ENCODE measurements around the gene GBE1. TPM values are rescaled to one million over a fixed set of nuclear protein-coding genes. Genes with fewer than 3 reads are reported as not detected.

GBE1 gene
- polyA plus RNA-seq, 1 of the 3 experiments (the other 2 are of a cell fraction), result 14.2 TPM

DNA sequence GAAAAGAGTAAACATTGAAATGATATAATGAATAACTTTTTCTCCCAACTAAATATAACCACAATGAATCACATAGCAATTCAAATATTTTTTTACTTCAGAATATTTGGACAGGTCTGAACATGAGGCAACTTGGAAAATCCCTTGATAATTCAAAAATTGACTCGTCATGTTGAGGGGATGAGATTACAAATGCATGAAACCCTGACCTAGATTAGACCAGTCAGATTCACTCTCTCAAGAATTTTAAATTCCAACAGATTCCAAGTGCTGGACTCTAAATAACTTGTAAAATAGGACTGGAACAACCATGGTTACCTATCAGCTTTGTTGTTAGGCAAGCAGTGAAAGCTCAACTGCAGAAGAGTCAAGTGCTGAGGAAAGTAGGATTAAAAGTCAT is 317.5 kb downstream of the GBE1 start:
- no peaks in the 10 kb centered on the region for H3K36me3 ChIP-seq (replicated peaks in 1 of 2; ENCODE audit: control insufficient read depth in 1 of 2, insufficient read depth in 2 of 2, low read length in 1 of 2)
- no peaks in the 10 kb centered on the region for H3K9me3 ChIP-seq
- H3K4me2 ChIP-seq, result no peak overlapping the region
- no peak overlapping the region for H2AFZ ChIP-seq (ENCODE audit: low read depth)
- CTCF ChIA-PET, result no interaction called here
- peaks cover 4 to 10% of the 10 kb centered on the region in 2 experiments; a peak in 3 of 4 replicates for H3K4me1 ChIP-seq (ENCODE audit: control insufficient read depth in 1 of 2, insufficient read depth in 2 of 2, low read depth in 1 of 2, low read length in 1 of 2)
- no peaks in the 10 kb centered on the region for H3K27me3 ChIP-seq (ENCODE audit: insufficient read depth)
- WGBS (ENCODE audit: low lambda C conversion rate), result 22% methylated on average over 1 of the region's 1 CpG
- H3K4me3 ChIP-seq (ENCODE audit: low read depth in 2 of 2, low read length in 1 of 2), result no peak overlapping the region
- no peaks in the 10 kb centered on the region for H3K9me2 ChIP-seq
- H4K20me1 ChIP-seq (ENCODE audit: insufficient read depth), result no peaks in the 10 kb centered on the region
- DNase-seq, result no peak
- H3K9ac ChIP-seq, result no peak overlapping the region
- POLR2A ChIA-PET, result no interaction called here
- H3K27ac ChIP-seq (ENCODE audit: low read depth in 2 of 2, low read length in 1 of 2), result peak overlapping the region; percentile 32 to 64; a peak in 3 of 4 replicates
- no peaks in the 10 kb centered on the region for H3K79me2 ChIP-seq (ENCODE audit: insufficient read depth)
- TF ChIP-seq CHD2 (IDR thresholded peaks at IDR 0.05; ENCODE audit: low read length, partially characterized antibody), result no peak
- TF ChIP-seq, protein P1, sequence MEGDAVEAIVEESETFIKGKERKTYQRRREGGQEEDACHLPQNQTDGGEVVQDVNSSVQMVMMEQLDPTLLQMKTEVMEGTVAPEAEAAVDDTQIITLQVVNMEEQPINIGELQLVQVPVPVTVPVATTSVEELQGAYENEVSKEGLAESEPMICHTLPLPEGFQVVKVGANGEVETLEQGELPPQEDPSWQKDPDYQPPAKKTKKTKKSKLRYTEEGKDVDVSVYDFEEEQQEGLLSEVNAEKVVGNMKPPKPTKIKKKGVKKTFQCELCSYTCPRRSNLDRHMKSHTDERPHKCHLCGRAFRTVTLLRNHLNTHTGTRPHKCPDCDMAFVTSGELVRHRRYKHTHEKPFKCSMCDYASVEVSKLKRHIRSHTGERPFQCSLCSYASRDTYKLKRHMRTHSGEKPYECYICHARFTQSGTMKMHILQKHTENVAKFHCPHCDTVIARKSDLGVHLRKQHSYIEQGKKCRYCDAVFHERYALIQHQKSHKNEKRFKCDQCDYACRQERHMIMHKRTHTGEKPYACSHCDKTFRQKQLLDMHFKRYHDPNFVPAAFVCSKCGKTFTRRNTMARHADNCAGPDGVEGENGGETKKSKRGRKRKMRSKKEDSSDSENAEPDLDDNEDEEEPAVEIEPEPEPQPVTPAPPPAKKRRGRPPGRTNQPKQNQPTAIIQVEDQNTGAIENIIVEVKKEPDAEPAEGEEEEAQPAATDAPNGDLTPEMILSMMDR (IDR thresholded peaks at IDR 0.05), result no peak
- TF ChIP-seq FOSL2 (IDR thresholded peaks at IDR 0.05; ENCODE audit: borderline replicate concordance, low read depth), result no peak
- TF ChIP-seq GABPA (IDR thresholded peaks at IDR 0.05; ENCODE audit: low read depth), result no peak
- TF ChIP-seq, protein P2, sequence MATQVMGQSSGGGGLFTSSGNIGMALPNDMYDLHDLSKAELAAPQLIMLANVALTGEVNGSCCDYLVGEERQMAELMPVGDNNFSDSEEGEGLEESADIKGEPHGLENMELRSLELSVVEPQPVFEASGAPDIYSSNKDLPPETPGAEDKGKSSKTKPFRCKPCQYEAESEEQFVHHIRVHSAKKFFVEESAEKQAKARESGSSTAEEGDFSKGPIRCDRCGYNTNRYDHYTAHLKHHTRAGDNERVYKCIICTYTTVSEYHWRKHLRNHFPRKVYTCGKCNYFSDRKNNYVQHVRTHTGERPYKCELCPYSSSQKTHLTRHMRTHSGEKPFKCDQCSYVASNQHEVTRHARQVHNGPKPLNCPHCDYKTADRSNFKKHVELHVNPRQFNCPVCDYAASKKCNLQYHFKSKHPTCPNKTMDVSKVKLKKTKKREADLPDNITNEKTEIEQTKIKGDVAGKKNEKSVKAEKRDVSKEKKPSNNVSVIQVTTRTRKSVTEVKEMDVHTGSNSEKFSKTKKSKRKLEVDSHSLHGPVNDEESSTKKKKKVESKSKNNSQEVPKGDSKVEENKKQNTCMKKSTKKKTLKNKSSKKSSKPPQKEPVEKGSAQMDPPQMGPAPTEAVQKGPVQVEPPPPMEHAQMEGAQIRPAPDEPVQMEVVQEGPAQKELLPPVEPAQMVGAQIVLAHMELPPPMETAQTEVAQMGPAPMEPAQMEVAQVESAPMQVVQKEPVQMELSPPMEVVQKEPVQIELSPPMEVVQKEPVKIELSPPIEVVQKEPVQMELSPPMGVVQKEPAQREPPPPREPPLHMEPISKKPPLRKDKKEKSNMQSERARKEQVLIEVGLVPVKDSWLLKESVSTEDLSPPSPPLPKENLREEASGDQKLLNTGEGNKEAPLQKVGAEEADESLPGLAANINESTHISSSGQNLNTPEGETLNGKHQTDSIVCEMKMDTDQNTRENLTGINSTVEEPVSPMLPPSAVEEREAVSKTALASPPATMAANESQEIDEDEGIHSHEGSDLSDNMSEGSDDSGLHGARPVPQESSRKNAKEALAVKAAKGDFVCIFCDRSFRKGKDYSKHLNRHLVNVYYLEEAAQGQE (IDR thresholded peaks at IDR 0.05; ENCODE audit: low read depth, low read length), result no peak
- no peak for TF ChIP-seq SMC3 (IDR thresholded peaks at IDR 0.05; ENCODE audit: low read depth, low read length)
- TF ChIP-seq, protein P3, sequence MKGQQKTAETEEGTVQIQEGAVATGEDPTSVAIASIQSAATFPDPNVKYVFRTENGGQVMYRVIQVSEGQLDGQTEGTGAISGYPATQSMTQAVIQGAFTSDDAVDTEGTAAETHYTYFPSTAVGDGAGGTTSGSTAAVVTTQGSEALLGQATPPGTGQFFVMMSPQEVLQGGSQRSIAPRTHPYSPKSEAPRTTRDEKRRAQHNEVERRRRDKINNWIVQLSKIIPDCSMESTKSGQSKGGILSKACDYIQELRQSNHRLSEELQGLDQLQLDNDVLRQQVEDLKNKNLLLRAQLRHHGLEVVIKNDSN (IDR thresholded peaks at IDR 0.05; ENCODE audit: borderline replicate concordance, low read depth), result no peak
- no peak for TF ChIP-seq GATA2 (CRISPR knock-in tag; IDR thresholded peaks at IDR 0.05)
- no peak for TF ChIP-seq NRF1 (IDR thresholded peaks at IDR 0.05; ENCODE audit: low read depth, low read length)
- TF ChIP-seq EP300 (IDR thresholded peaks at IDR 0.05; ENCODE audit: borderline replicate concordance in 1 of 2, low read depth in 1 of 2, low read length in 1 of 2), result no peak
- TF ChIP-seq RXRA (IDR thresholded peaks at IDR 0.05; ENCODE audit: borderline replicate concordance, low read depth), result no peak
- TF ChIP-seq FOXM1 (IDR thresholded peaks at IDR 0.05; ENCODE audit: low read depth), result no peak
- TF ChIP-seq SIN3A (IDR thresholded peaks at IDR 0.05; ENCODE audit: borderline replicate concordance, low read depth, low read length), result no peak
- no peak for TF ChIP-seq USF2 (IDR thresholded peaks at IDR 0.05; ENCODE audit: borderline replicate concordance, low read depth, low read length)
- no peak for TF ChIP-seq YY1 (IDR thresholded peaks at IDR 0.05; ENCODE audit: low read depth)
- peaks cover 3% of the 10 kb centered on the region for H3F3A ChIP-seq (replicated peaks; ENCODE audit: insufficient read depth)
